HTR-8/SVneo (cell line): Measurements from ENCODE around the gene MKRN2.
"Not testable (repeated sequence)": the region's sequence is repeated elsewhere in the genome, so short reads cannot be mapped to it uniquely, and the experiment has no call there.

Experiments
- DNase-seq: peaks from one replicate; pipeline ENCODE4 v3.0.0; 2011; ENCODE audit warnings: low spot score, mixed read lengths; ENCODE audit not compliant: insufficient read length
- FAIRE-seq: peaks from 2 replicates; lab custom pipeline; 2011; peaks lifted over from hg19 to GRCh38; lab: Jason Lieb, UNC

The MKRN2 gene

DNA sequence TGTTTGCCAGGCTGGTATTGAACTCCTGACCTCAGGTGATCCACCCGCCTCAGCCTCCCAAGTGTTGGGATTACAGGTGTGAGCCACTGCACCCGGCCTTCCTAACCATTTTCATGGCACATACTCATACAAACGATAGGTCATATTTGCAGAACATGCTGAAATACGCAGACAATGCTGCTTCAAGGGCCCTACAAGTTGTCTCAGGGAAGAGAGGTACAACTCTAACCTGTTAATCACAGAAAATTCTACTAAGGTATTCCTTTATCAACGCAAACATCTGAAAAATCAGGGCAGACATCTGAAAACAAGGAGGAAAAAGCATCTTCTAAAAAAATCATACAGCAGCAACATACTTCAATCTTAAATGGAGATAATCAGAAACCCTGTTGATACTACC lies 67.2 kb downstream of the MKRN2 start:
- FAIRE-seq (no peak), DNase-seq (no peak)

DNA sequence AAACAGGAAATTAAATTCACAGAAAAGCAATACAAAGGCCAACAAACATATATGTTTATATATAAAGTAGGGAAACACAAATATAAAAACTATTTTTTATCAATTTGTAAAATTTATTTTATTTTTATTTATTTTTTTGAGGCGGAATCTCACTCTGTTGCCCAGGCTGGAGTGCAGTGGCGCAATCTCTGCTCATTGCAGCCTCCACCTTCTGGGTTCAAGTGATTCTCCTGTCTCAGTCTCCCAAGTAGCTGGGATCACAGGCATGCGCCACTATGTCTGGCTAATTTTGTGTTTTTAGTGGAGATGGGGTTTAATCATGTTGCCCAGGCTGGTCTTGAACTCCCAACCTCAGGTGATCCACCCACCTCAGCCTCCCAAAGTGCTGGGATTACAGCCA lies 68.1 kb downstream of the MKRN2 start:
- not testable (repeated sequence) for FAIRE-seq, DNase-seq

DNA sequence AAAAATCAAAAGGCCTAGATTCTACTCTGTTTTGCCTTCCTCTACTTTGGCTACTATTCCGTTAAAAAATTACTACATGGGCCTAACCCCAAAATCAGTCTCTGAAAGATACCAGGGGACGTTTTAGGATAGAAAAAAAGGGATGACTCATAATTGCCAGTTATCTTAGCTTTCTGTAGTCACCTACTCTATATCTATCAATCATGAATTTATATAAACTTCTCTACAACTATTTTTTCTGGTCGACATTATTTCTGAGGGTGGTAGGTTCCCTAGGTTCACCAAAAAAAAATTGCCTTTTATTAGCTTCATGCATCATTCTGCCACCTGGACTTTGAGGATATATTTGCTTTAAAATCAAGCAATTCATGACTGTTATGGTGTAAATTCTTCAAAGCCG lies 70.5 kb downstream of the MKRN2 start:
- DNase-seq (no peak), FAIRE-seq (no peak)

DNA sequence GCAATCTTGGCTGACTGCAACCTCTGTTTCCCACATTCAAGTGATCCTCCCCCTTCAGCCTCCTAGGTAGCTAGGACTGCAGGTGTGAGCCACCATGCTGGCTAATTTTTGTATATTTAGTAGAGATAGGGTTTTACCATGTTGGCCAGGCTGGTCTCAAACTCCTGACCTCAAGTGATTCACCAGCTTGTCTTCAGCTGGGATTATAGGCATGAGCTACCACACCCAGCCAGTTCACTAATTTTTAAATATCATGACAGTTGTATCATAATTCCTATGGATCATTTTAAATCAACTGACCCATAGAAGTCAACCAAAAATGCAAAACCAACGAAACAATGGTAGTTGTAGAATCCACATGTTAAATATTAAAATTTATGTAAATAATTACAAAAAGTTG lies 71.9 kb downstream of the MKRN2 start:
- no peak for FAIRE-seq

DNA sequence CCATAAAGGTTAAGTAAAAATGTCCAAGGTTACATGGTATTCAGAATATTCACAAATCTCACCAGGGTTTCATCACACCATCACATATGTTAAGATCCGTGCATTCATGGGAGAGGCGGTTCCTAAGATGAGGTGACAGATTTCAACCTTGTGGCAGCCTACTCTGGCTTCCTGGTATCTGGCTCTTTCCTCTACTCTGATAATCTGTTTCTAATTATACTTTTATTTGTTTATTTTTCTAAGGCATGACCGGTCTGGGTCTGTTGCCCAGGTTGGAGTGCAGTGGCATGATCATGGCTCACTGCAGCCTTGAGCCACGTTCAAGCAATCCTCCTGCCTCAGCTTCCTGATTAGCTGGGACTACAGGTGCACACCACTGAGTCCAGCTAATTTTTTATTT lies 72.7 kb downstream of the MKRN2 start:
- no peak for DNase-seq
- FAIRE-seq = no peak

More for the DNA sequence above, 71.9 kb downstream of the MKRN2 start:
- no peak for DNase-seq

DNA sequence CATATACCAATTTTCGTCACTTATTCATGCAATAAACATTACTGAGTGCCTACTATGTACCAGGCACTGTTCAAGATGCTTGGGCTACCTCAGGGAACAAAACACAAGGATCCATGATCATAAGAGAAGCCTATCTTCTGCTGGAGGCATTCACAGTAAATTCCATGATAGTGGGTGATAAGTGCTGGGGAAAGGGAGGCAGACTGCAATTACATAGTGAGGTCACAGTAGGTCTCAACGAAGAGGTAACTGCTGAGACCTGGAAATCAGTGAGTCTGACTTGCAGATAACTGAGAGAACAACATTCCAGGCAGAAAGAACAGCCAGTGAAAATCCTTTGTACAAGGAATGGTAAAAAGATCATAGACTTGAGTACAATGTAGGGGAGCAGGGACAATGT lies 73.4 kb downstream of the MKRN2 start:
- DNase-seq = no peak
- no peak for FAIRE-seq

DNA sequence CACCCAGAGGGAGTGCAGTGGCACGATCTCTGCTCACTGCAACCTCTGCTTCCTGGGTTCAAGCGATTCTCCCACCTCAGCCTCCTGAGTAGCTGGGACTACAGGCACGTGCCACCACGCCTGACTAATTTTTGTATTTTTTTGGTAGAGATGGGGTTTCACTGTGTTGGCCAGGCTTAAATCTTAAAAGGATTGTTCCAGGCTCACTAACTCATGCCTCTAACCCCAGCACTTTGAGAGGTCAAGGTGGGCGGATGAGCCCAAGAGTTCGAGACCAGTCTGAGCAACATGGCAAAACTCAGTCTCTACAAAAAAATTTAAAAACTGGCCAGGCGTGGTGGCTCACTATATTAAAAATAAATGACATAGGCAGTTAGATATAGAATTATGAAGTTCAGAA lies 74.0 kb downstream of the MKRN2 start:
- not testable (repeated sequence) for FAIRE-seq, DNase-seq

DNA sequence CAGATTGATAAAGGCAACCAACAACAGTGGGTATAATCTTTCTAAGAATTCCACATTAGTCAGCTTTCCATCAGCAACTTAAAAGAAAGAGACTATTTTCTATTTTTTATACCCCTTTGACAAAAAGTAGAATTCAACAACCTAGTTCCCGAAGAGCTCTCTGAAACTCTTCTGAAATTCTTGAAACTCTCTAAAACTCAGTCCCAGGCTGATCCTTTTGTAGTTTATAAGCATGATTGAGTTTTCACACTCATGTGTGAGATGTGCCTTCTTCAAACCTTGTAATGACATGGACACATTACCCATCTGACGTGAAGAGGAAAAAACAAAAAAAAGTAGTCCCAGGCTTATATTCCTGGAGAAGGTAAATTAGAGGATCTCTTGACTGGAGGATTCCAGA lies 75.6 kb downstream of the MKRN2 start:
- no peak for FAIRE-seq
- DNase-seq = no peak

DNA sequence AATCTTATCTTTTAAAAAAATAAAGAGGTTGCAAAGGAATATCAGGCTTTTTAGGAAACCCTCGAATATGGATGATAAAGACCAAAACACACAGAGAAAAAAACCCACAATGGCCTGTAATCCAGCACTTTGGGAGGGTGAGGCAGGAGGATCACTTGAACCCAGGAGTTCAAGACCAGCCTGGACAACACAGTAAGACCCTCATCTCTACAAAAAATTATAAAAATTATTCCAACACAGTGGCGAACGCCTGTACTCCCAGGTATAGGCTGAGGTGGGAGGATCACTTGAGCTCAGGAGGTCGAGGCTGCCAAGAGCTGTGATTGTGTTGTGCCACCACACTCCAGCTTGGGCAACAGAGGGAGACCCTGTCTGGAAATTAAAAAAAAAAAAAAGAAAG lies 76.2 kb downstream of the MKRN2 start:
- DNase-seq = no peak
- no peak for FAIRE-seq
